ENCODE measurements around the gene MED19.

GRCh38 chr11:57732661-57733060, 20.6 kb upstream of the MED19 start:
- TF ChIP-seq CTCF (IDR thresholded peaks at IDR 0.05; ENCODE audit: insufficient read depth, low read length), result no peak
- no peak for TF ChIP-seq REST (IDR thresholded peaks at IDR 0.05; ENCODE audit: insufficient replicate concordance, low read depth)
- no peak for TF ChIP-seq POLR2AphosphoS5 (IDR thresholded peaks at IDR 0.05; ENCODE audit: low read depth)
- no peak for TF ChIP-seq SPI1 (IDR thresholded peaks at IDR 0.05; ENCODE audit: borderline replicate concordance, low read depth)
- no peak for TF ChIP-seq GABPA (IDR thresholded peaks at IDR 0.05; ENCODE audit: low read depth)

All from HL-60 (cell line).